ENCODE measurements around the gene RUNDC3A. TPM values are rescaled to one million over a fixed set of nuclear protein-coding genes. Genes with fewer than 3 reads are reported as not detected.
A peak's percentile ranks its signal among the peaks of the same experiment; 100 is the strongest.

The RUNDC3A gene
- total RNA-seq, 2 donors from 2014 or later, result 0.35 to 1.4 TPM

DNA sequence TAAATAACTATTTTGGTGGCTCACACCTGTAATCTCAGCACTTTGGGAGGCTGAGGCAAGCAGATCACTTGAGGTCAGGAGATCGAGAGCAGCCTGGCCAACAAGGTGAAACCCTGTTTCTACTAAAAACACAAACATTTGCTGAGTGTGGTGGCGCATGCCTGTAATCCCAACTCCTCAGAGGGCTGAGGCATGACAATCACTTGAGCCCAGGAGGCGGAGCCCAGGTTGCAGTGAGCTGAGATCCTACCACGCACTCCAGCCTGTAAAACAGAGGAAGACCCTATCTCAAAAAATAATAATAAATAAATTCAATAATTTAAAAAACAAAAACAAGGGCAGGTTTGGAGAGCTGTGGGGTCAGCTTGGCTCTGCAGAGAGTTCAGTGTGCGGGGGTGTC is 34.8 kb upstream of the RUNDC3A start:
- ATAC-seq (replicated peaks in 1 of 2) (no peak), DNase-seq (no peak)
- H3K36me3 Mint-ChIP-seq (ENCODE audit: insufficient read depth in 2 of 2), result no peaks in the 10 kb centered on the region
- H3K4me3 Mint-ChIP-seq, result no peak overlapping the region
- H3K27ac Mint-ChIP-seq, result no peak overlapping the region
- H3K9me3 Mint-ChIP-seq, result no peaks in the 10 kb centered on the region
- H3K4me1 Mint-ChIP-seq (ENCODE audit: low read depth), result no peaks in the 10 kb centered on the region
- H3K27me3 Mint-ChIP-seq (ENCODE audit: low read depth), result peaks cover 23% of the 10 kb centered on the region

- Mint-ChIP-seq H3K27ac (no peak overlapping the region), H3K4me1 (ENCODE audit: low read depth) (peaks cover 11% of the 10 kb centered on the region), H3K4me3 (no peak overlapping the region), H3K9me3 (no peaks in the 10 kb centered on the region), H3K27me3 (ENCODE audit: low read depth) (peaks cover 12% of the 10 kb centered on the region), H3K36me3 (ENCODE audit: insufficient read depth in 2 of 2) (no peaks in the 10 kb centered on the region)
- ATAC-seq (replicated peaks in 1 of 2) (no peak), DNase-seq (no peak)
Measured at GRCh38 chr17:44277976-44278375, 30.4 kb upstream of the RUNDC3A start.

DNA sequence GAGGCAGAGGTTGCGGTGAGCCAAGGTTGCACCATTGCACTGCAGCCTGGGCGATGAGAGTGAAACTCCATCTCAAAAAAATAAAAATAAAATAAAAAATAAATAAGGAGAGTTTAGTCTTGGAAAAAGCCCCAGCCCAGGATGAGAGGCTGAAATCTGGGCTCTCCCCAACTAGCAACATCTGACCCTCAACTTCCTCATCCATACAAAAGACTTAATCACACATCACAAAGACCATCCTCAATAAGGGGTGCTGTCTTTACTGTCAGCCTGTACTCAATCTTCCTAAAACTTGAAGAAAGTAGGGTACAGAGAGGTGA is 29.1 kb upstream of the RUNDC3A start:
- H3K27me3 Mint-ChIP-seq (ENCODE audit: low read depth), result peaks cover 7% of the 10 kb centered on the region
- no peaks in the 10 kb centered on the region for H3K9me3 Mint-ChIP-seq
- no peak for DNase-seq
- ATAC-seq (replicated peaks in 1 of 2), result no peak
- no peaks in the 10 kb centered on the region for H3K36me3 Mint-ChIP-seq (ENCODE audit: insufficient read depth in 2 of 2)
- no peak overlapping the region for H3K4me3 Mint-ChIP-seq
- no peak overlapping the region for H3K27ac Mint-ChIP-seq
- peaks cover 11% of the 10 kb centered on the region for H3K4me1 Mint-ChIP-seq (ENCODE audit: low read depth)

DNA sequence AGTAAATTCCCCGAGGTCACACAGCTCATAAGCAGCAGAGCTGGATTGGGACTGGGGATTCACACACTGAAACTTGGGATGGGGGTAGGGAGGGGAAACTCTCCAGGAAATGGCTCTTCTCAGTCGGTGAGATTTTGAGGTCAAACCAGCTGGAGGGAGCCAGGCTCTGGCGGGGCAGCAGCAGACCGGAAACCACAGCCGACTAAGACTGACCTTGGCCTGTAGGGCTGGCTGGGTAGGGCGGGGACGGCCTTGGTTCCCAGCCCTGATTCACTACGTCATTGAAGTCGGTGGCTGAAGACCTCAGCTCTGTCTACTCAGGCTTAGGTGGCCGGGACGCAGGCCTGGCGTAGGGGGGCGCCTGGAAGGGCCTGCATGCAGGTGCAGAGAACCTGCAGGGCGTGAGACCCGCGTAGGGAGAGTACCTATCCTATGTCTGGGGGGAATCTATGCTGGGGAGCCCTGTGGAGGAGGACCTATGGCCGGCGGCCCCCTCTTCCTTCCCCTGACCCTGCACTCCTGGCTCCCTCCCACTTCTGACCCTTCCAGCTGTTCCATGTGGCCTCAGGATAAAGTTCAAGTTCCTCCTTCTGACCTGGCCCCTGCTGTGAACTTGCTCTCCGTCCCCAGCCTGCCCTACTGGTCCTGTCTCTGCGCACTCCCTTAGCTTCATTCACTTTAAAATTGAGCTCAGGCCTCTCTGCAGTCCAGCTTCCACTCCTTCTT is 28.6 kb upstream of the RUNDC3A start:
- Mint-ChIP-seq H3K27ac (no peak overlapping the region), H3K4me1 (ENCODE audit: low read depth) (peaks cover 11% of the 10 kb centered on the region), H3K4me3 (no peak overlapping the region), H3K9me3 (no peaks in the 10 kb centered on the region), H3K27me3 (ENCODE audit: low read depth) (peaks cover 5% of the 10 kb centered on the region), H3K36me3 (ENCODE audit: insufficient read depth in 2 of 2) (no peaks in the 10 kb centered on the region)
- ATAC-seq (replicated peaks in 1 of 2) (peak; percentile 75 to 93), DNase-seq (peak; percentile 23 to 41)

GRCh38 chr17:44280392-44280937 is 27.9 kb upstream of the RUNDC3A start:
- Mint-ChIP-seq H3K36me3 (ENCODE audit: insufficient read depth in 2 of 2) (no peaks in the 10 kb centered on the region), H3K27ac (no peak overlapping the region), H3K4me3 (no peak overlapping the region), H3K27me3 (ENCODE audit: low read depth) (no peaks in the 10 kb centered on the region), H3K4me1 (ENCODE audit: low read depth) (peaks cover 11% of the 10 kb centered on the region), H3K9me3 (no peaks in the 10 kb centered on the region)
- DNase-seq (no peak), ATAC-seq (replicated peaks in 1 of 2) (no peak)

DNA sequence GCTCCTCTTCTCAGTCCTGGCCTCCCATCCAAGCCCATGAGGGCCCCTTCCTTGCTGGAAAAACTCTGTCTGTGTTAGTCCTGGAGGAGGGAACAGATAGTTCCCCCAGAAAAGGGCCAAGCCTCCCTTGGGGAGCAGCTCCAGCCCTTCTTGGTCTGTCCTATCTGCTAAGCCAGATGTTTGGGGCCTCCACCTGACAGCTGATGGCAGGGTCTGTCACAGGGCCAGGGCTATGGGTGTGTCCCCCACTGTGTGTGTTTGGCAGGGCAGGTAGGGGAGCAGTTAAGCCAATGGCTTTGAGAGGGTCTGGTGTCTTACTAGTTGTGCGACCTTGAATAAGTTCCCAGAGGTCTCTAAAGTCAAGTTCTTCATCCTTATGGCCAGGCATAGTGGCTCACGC is 26.8 kb upstream of the RUNDC3A start:
- ATAC-seq (replicated peaks in 1 of 2) (no peak), DNase-seq (no peak)
- Mint-ChIP-seq H3K9me3 (no peaks in the 10 kb centered on the region), H3K36me3 (ENCODE audit: insufficient read depth in 2 of 2) (no peaks in the 10 kb centered on the region), H3K4me3 (no peak overlapping the region), H3K27ac (no peak overlapping the region), H3K27me3 (ENCODE audit: low read depth) (no peaks in the 10 kb centered on the region), H3K4me1 (ENCODE audit: low read depth) (peaks cover 11% of the 10 kb centered on the region)

DNA sequence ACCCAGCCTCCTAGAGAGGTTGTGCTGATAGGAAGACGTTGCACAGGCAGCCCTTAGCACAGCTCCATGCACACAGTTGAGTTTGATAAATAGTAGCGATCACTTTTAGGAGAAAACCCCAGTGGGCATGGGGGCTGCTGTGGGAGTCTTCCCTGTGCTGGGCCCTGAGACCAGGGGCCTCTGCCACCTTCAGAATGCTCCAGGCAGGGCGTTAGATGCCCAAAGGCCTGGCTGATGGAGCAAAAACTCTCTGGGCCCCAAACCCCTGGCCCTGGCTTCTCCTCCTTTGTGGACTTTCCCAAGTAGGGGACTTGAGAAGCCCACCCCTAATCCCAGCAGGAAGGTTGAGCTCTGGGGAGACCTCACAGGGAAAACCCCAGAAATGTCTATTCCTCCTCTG is 26.1 kb upstream of the RUNDC3A start:
- H3K36me3 Mint-ChIP-seq (ENCODE audit: insufficient read depth in 2 of 2), result no peaks in the 10 kb centered on the region
- ATAC-seq (replicated peaks in 1 of 2), result no peak
- H3K4me1 Mint-ChIP-seq (ENCODE audit: low read depth), result peaks cover 11% of the 10 kb centered on the region
- no peak overlapping the region for H3K27ac Mint-ChIP-seq
- no peaks in the 10 kb centered on the region for H3K27me3 Mint-ChIP-seq (ENCODE audit: low read depth)
- no peaks in the 10 kb centered on the region for H3K9me3 Mint-ChIP-seq
- no peak for DNase-seq
- no peak overlapping the region for H3K4me3 Mint-ChIP-seq

DNA sequence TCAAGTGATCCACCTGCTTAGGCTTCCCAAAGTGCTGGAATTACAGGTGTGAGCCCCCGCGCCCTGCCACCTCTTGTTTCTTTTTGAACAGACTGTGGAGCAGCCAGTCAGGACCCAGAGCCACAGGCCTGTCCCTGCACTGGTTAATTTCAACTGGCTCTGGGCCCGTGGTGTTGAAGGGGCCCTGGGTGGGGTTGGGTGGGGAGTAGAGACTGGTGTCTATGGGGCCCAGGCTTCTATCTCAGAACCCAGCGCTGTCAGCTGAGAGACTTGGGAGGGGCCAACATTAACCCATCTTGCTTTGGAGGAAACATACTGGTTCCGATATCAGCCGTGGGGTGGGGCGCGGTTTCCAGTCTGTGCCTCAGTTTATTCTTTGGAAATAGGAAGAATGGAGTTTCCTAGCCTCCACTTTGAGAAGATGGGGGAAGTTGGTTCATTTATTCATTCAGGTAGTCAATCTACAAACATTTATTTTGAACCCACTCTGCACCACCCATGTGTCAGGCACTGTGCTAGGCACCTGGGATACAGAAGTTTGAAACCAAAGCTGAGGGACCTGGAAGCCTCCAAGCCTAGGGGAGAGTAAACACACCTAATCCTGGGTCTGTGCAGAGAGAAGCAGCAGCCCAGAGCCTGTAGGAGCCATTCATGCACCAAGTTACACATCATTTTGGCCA is 24.9 kb upstream of the RUNDC3A start:
- peaks cover 9% of the 10 kb centered on the region for H3K27me3 Mint-ChIP-seq (ENCODE audit: low read depth)
- ATAC-seq (replicated peaks in 1 of 2) (no peak), DNase-seq (no peak)
- H3K4me3 Mint-ChIP-seq, result no peak overlapping the region
- H3K4me1 Mint-ChIP-seq (ENCODE audit: low read depth), result peaks cover 11% of the 10 kb centered on the region
- H3K27ac Mint-ChIP-seq, result no peak overlapping the region
- no peaks in the 10 kb centered on the region for H3K9me3 Mint-ChIP-seq
- H3K36me3 Mint-ChIP-seq (ENCODE audit: insufficient read depth in 2 of 2), result no peaks in the 10 kb centered on the region

DNA sequence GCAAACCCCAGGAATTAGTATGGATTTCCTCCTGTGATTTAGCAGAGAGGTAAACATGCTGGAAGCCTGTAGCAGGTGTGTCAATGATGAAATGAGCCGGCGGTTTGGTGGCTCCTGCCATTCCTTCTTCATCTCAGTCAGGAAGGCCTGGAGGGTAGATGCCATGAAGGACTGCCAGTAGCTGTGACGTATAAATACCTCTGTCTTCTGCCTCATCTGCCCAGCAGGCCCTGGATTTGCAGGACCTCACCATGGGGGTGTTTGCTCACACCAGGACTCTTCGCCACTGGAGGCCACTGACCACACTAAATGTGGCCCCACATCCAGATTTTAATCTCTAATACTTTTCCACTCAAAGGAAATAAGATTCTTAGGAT is 24.4 kb upstream of the RUNDC3A start:
- H3K9me3 Mint-ChIP-seq, result no peaks in the 10 kb centered on the region
- no peaks in the 10 kb centered on the region for H3K36me3 Mint-ChIP-seq (ENCODE audit: insufficient read depth in 2 of 2)
- no peak for DNase-seq
- no peak overlapping the region for H3K4me3 Mint-ChIP-seq
- H3K4me1 Mint-ChIP-seq (ENCODE audit: low read depth), result peaks cover 11% of the 10 kb centered on the region
- H3K27me3 Mint-ChIP-seq (ENCODE audit: low read depth), result peaks cover 14% of the 10 kb centered on the region
- no peak overlapping the region for H3K27ac Mint-ChIP-seq
- ATAC-seq (replicated peaks in 1 of 2), result no peak

GRCh38 chr17:44287651-44288050 is 20.8 kb upstream of the RUNDC3A start:
- no peaks in the 10 kb centered on the region for H3K4me1 Mint-ChIP-seq (ENCODE audit: low read depth)
- H3K9me3 Mint-ChIP-seq, result no peaks in the 10 kb centered on the region
- DNase-seq (no peak), ATAC-seq (replicated peaks in 1 of 2) (no peak)
- no peaks in the 10 kb centered on the region for H3K36me3 Mint-ChIP-seq (ENCODE audit: insufficient read depth in 2 of 2)
- H3K27ac Mint-ChIP-seq, result no peak overlapping the region
- H3K27me3 Mint-ChIP-seq (ENCODE audit: low read depth), result peaks cover 14% of the 10 kb centered on the region
- no peak overlapping the region for H3K4me3 Mint-ChIP-seq

- DNase-seq (no peak), ATAC-seq (replicated peaks in 1 of 2) (peak in 1 of 2 donors; percentile 53)
- Mint-ChIP-seq H3K27ac (no peak overlapping the region), H3K9me3 (no peaks in the 10 kb centered on the region), H3K4me3 (no peak overlapping the region), H3K27me3 (ENCODE audit: low read depth) (peaks cover 3% of the 10 kb centered on the region), H3K36me3 (ENCODE audit: insufficient read depth in 2 of 2) (no peaks in the 10 kb centered on the region), H3K4me1 (ENCODE audit: low read depth) (peaks cover 5% of the 10 kb centered on the region)
Measured at GRCh38 chr17:44293509-44294226, 14.7 kb upstream of the RUNDC3A start.

DNA sequence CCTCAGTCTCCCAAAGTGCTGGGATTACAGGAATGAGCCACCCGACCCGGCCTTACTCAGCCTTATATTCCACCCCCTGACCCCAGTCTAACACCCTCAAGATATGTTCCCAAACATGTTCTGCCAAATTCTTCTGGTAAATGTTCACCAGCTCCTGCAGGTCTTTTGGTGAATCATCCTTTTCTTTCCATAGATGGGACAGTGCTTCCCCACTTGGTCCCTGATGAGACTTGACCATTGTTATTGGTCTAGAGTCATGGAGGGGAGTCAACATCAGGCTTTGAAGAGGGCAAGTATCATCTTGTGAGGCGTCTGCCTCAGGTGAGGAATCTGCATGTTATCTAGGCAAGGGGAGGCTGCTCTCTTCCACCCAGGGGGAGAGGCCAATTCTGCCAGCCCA is 10.4 kb upstream of the RUNDC3A start:
- DNase-seq (no peak), ATAC-seq (replicated peaks in 1 of 2) (no peak)
- no peaks in the 10 kb centered on the region for H3K9me3 Mint-ChIP-seq
- H3K36me3 Mint-ChIP-seq (ENCODE audit: insufficient read depth in 2 of 2), result no peaks in the 10 kb centered on the region
- H3K27me3 Mint-ChIP-seq (ENCODE audit: low read depth), result no peaks in the 10 kb centered on the region
- H3K27ac Mint-ChIP-seq, result no peak overlapping the region
- H3K4me1 Mint-ChIP-seq (ENCODE audit: low read depth), result peaks cover 5% of the 10 kb centered on the region
- H3K4me3 Mint-ChIP-seq, result no peak overlapping the region

- Mint-ChIP-seq H3K4me3 (no peak overlapping the region), H3K27me3 (ENCODE audit: low read depth) (peaks cover 23% of the 10 kb centered on the region), H3K36me3 (ENCODE audit: insufficient read depth in 2 of 2) (peaks cover 0 to 2% of the 10 kb centered on the region in 2 donors), H3K27ac (no peak overlapping the region), H3K4me1 (ENCODE audit: low read depth) (peaks cover under 1% of the 10 kb centered on the region), H3K9me3 (no peaks in the 10 kb centered on the region)
- DNase-seq (no peak), ATAC-seq (replicated peaks in 1 of 2) (no peak)
Measured at GRCh38 chr17:44304651-44305050, 3.8 kb upstream of the RUNDC3A start.
